ENCODE data around the gene C1orf21. TPM values are rescaled to one million over a fixed set of nuclear protein-coding genes. Genes with fewer than 3 reads are reported as not detected.

Gene C1orf21
- total and polyA plus RNA-seq, 2 donors (not counting 1 experiment from before 2014, with no cell fraction given) = 53.0 to 95.4 TPM

- Histone ChIP-seq H4K20me1 (ENCODE audit: control insufficient read depth, extremely low read depth, insufficient read depth, low read length) (no peaks in the 10 kb centered on the region), H3K9me3 (ENCODE audit: control insufficient read depth, insufficient read depth, low read depth, low read length) (no peaks in the 10 kb centered on the region), H3K36me3 (ENCODE audit: control insufficient read depth, insufficient read depth, low read length) (no peaks in the 10 kb centered on the region), H3K9ac (ENCODE audit: insufficient read depth, low read length) (no peak overlapping the region), H3K27me3 (ENCODE audit: control insufficient read depth, insufficient read depth, low read length) (no peaks in the 10 kb centered on the region), H3K27ac (ENCODE audit: insufficient read depth, low read length) (no peak overlapping the region), H3K4me1 (ENCODE audit: control insufficient read depth, extremely low read depth, insufficient read depth, low read length) (no peaks in the 10 kb centered on the region), H2AFZ (ENCODE audit: low read length) (no peak overlapping the region), H3K79me2 (ENCODE audit: control insufficient read depth, insufficient read depth, low read length) (no peaks in the 10 kb centered on the region), H3K4me3 (replicated peaks in 1 of 4; ENCODE audit: control extremely low read depth in 1 of 4, insufficient read depth in 1 of 4, low read depth in 3 of 4, low read length in 4 of 4) (no peak overlapping the region), H3K4me2 (ENCODE audit: extremely low read depth, insufficient read depth, low read length) (no peak overlapping the region)
- TF ChIP-seq EZH2 (IDR thresholded peaks at IDR 0.05; ENCODE audit: low read length, missing control alignments) (no peak), CTCF (conservative IDR thresholded peaks at IDR 0.05 in 1 of 2, IDR thresholded peaks at IDR 0.05 in 1 of 2; ENCODE audit: low read depth in 1 of 2, low read length in 2 of 2) (no peak)
- DNase-seq (ENCODE audit: low read depth in 2 of 2) = no peak
These were observed 190.0 kb downstream of the C1orf21 start for GRCh38 chr1:184576822-184577221.

- H3K9me3 ChIP-seq (ENCODE audit: control insufficient read depth, insufficient read depth, low read depth, low read length) = no peaks in the 10 kb centered on the region
- no peak overlapping the region for H3K4me3 ChIP-seq (replicated peaks in 1 of 4; ENCODE audit: control extremely low read depth in 1 of 4, insufficient read depth in 1 of 4, low read depth in 3 of 4, low read length in 4 of 4)
- no peaks in the 10 kb centered on the region for H3K4me1 ChIP-seq (ENCODE audit: control insufficient read depth, extremely low read depth, insufficient read depth, low read length)
- no peak overlapping the region for H2AFZ ChIP-seq (ENCODE audit: low read length)
- DNase-seq (ENCODE audit: low read depth in 2 of 2) = no peak
- no peak overlapping the region for H3K4me2 ChIP-seq (ENCODE audit: extremely low read depth, insufficient read depth, low read length)
- H3K79me2 ChIP-seq (ENCODE audit: control insufficient read depth, insufficient read depth, low read length) = no peaks in the 10 kb centered on the region
- no peaks in the 10 kb centered on the region for H3K36me3 ChIP-seq (ENCODE audit: control insufficient read depth, insufficient read depth, low read length)
- no peak overlapping the region for H3K9ac ChIP-seq (ENCODE audit: insufficient read depth, low read length)
- no peak for TF ChIP-seq CTCF (conservative IDR thresholded peaks at IDR 0.05 in 1 of 2, IDR thresholded peaks at IDR 0.05 in 1 of 2; ENCODE audit: low read depth in 1 of 2, low read length in 2 of 2)
- no peak for TF ChIP-seq EZH2 (IDR thresholded peaks at IDR 0.05; ENCODE audit: low read length, missing control alignments)
- no peaks in the 10 kb centered on the region for H3K27me3 ChIP-seq (ENCODE audit: control insufficient read depth, insufficient read depth, low read length)
- H4K20me1 ChIP-seq (ENCODE audit: control insufficient read depth, extremely low read depth, insufficient read depth, low read length) = no peaks in the 10 kb centered on the region
- no peak overlapping the region for H3K27ac ChIP-seq (ENCODE audit: insufficient read depth, low read length)
These were observed 190.5 kb downstream of the C1orf21 start for GRCh38 chr1:184577319-184577718.

- Histone ChIP-seq H3K79me2 (ENCODE audit: control insufficient read depth, insufficient read depth, low read length) (no peaks in the 10 kb centered on the region), H3K9ac (ENCODE audit: insufficient read depth, low read length) (no peak overlapping the region), H2AFZ (ENCODE audit: low read length) (no peak overlapping the region), H4K20me1 (ENCODE audit: control insufficient read depth, extremely low read depth, insufficient read depth, low read length) (no peaks in the 10 kb centered on the region), H3K4me2 (ENCODE audit: extremely low read depth, insufficient read depth, low read length) (no peak overlapping the region), H3K36me3 (ENCODE audit: control insufficient read depth, insufficient read depth, low read length) (no peaks in the 10 kb centered on the region), H3K4me3 (replicated peaks in 1 of 4; ENCODE audit: control extremely low read depth in 1 of 4, insufficient read depth in 1 of 4, low read depth in 3 of 4, low read length in 4 of 4) (no peak overlapping the region), H3K27ac (ENCODE audit: insufficient read depth, low read length) (no peak overlapping the region), H3K27me3 (ENCODE audit: control insufficient read depth, insufficient read depth, low read length) (no peaks in the 10 kb centered on the region), H3K4me1 (ENCODE audit: control insufficient read depth, extremely low read depth, insufficient read depth, low read length) (no peaks in the 10 kb centered on the region), H3K9me3 (ENCODE audit: control insufficient read depth, insufficient read depth, low read depth, low read length) (no peaks in the 10 kb centered on the region)
- TF ChIP-seq EZH2 (IDR thresholded peaks at IDR 0.05; ENCODE audit: low read length, missing control alignments) (no peak), CTCF (conservative IDR thresholded peaks at IDR 0.05 in 1 of 2, IDR thresholded peaks at IDR 0.05 in 1 of 2; ENCODE audit: low read depth in 1 of 2, low read length in 2 of 2) (no peak)
- DNase-seq (ENCODE audit: low read depth in 2 of 2) = no peak
These were observed 195.6 kb downstream of the C1orf21 start for GRCh38 chr1:184582411-184582810.

Data from fibroblast of lung (primary cell).